ENCODE measurements around the gene CAP1. TPM values are rescaled to one million over a fixed set of nuclear protein-coding genes. Genes with fewer than 3 reads are reported as not detected.

The CAP1 gene
- polyA plus RNA-seq, 2 of the 4 experiments (the other 2 are of a cell fraction) = 267 to 274 TPM

GRCh38 chr1:40057310-40058030, 16.9 kb downstream of the CAP1 start:
- POLR2A ChIA-PET = no interaction called here
- H3K27ac ChIP-seq = no peak overlapping the region
- FAIRE-seq = no peak

GRCh38 chr1:40058097-40058452, 17.5 kb downstream of the CAP1 start:
- CTCF ChIA-PET = interaction anchor here (1.0 kb wide), 1 partner anchor 280 kb away, joined by 3 read pairs; no protein-coding TSS in a partner anchor
- H3K4me1 ChIP-seq = peaks cover 18% of the 10 kb centered on the region
- 100% methylated on average over 1 of the region's 1 CpG for WGBS (ENCODE audit: missing lambda C conversion rate)
- ATAC-seq = no peak
- H3K4me2 ChIP-seq = no peak overlapping the region
- FAIRE-seq = no peak
- no peak overlapping the region for H3K4me3 ChIP-seq
- POLR2A ChIA-PET = no interaction called here
- H3K27ac ChIP-seq = no peak overlapping the region
- DNase-seq (ENCODE audit: low read depth in 1 of 2, low spot score in 1 of 2) = no peak
- H3K9me3 ChIP-seq = no peaks in the 10 kb centered on the region
- TF ChIP-seq CHD4 (IDR thresholded peaks at IDR 0.05; ENCODE audit: borderline replicate concordance) (no peak), HOXB5 (CRISPR knock-in tag; IDR thresholded peaks at IDR 0.05) (no peak), NFE2L2 (conservative IDR thresholded peaks at IDR 0.05; ENCODE audit: low read length) (no peak), KDM5A (IDR thresholded peaks at IDR 0.05) (no peak)

More at GRCh38 chr1:40057310-40058030, 16.9 kb downstream of the CAP1 start:
- no peak for ATAC-seq
- no peak for DNase-seq (ENCODE audit: low read depth in 1 of 2, low spot score in 1 of 2)
- H3K9me3 ChIP-seq = no peaks in the 10 kb centered on the region
- peaks cover 18% of the 10 kb centered on the region for H3K4me1 ChIP-seq
- H3K4me3 ChIP-seq = no peak overlapping the region
- TF ChIP-seq CBX2 (IDR thresholded peaks at IDR 0.05; ENCODE audit: borderline replicate concordance, low read depth) (no peak), RNF2 (IDR thresholded peaks at IDR 0.05; ENCODE audit: borderline replicate concordance, low read depth) (no peak), HEYL (CRISPR knock-in tag; IDR thresholded peaks at IDR 0.05) (no peak), E2F6 (IDR thresholded peaks at IDR 0.05; ENCODE audit: borderline replicate concordance, low read depth) (no peak), EHF (CRISPR knock-in tag; IDR thresholded peaks at IDR 0.05) (no peak), MYC (IDR thresholded peaks at IDR 0.05; ENCODE audit: borderline replicate concordance, low read length) (no peak), HES2 (IDR thresholded peaks at IDR 0.05) (no peak), ELK1 (IDR thresholded peaks at IDR 0.05; ENCODE audit: low read depth, low read length) (no peak), BHLHE40 (IDR thresholded peaks at IDR 0.05; ENCODE audit: low read depth, low read length) (no peak), GATA3 (IDR thresholded peaks at IDR 0.05; ENCODE audit: borderline replicate concordance) (no peak), HDAC2 (IDR thresholded peaks at IDR 0.05) (no peak), TFCP2L1 (CRISPR knock-in tag; IDR thresholded peaks at IDR 0.05) (no peak), BCL3 (IDR thresholded peaks at IDR 0.05) (no peak), RCOR1 (IDR thresholded peaks at IDR 0.05; ENCODE audit: low read depth, low read length) (no peak), ZNF302 (CRISPR knock-in tag; IDR thresholded peaks at IDR 0.05) (no peak), PHF8 (IDR thresholded peaks at IDR 0.05; ENCODE audit: borderline replicate concordance, low read depth) (no peak)
- WGBS (ENCODE audit: missing lambda C conversion rate) = 95% methylated on average over 1 of the region's 1 CpG
- no peak overlapping the region for H3K4me2 ChIP-seq
- CTCF ChIA-PET = interaction anchor here (0.8 to 1.4 kb wide), 3 partner anchors 67 to 281 kb away, joined by 3 to 4 read pairs (median 3); no protein-coding TSS in a partner anchor
